Kidney epithelial cell (primary cell): ENCODE data around the gene PCBP1. TPM values are rescaled to one million over a fixed set of nuclear protein-coding genes. Genes with fewer than 3 reads are reported as not detected.
"Not testable (repeated sequence)": the region's sequence is repeated elsewhere in the genome, so short reads cannot be mapped to it uniquely, and the experiment has no call there.

ENCODE experiments used
- DNase-seq: peaks from one replicate; pipeline ENCODE4 v3.0.0-alpha.2; 2010; ENCODE audit warnings: low read depth
- H3K27me3 ChIP-seq: 2 replicates; pipeline ENCODE4 v1.6.0; 2011; ENCODE audit warnings: low read length; ENCODE audit not compliant: control insufficient read depth, insufficient read depth
- H3K36me3 ChIP-seq: 2 replicates; pipeline ENCODE4 v1.5.1; 2011; ENCODE audit warnings: low read length; ENCODE audit not compliant: control insufficient read depth, insufficient read depth
- H3K4me3 ChIP-seq: 2 replicates; pipeline ENCODE4 v1.5.1; 2011; ENCODE audit warnings: low read depth, mild to moderate bottlenecking, control low read depth, low read length
- total RNA-seq: library from RNA; depleted of rRNA; stranded (reverse); fragments of >200 nt; gene quantifications from 2 replicates; pipeline ENCODE4 v1.2.3, GENCODE V29; 2015
- TF ChIP-seq, protein P1 (sequence below): IDR thresholded peaks from 2 replicates; pipeline ENCODE4 v1.5.1; 2011; ENCODE audit warnings: mild to moderate bottlenecking, moderate library complexity, low read length, control low read depth, inconsistent platforms; ENCODE audit not compliant: insufficient read depth, poor library complexity, severe bottlenecking

The PCBP1 gene
- total RNA-seq, 1 donor from 2014 or later, result 144 TPM

DNA sequence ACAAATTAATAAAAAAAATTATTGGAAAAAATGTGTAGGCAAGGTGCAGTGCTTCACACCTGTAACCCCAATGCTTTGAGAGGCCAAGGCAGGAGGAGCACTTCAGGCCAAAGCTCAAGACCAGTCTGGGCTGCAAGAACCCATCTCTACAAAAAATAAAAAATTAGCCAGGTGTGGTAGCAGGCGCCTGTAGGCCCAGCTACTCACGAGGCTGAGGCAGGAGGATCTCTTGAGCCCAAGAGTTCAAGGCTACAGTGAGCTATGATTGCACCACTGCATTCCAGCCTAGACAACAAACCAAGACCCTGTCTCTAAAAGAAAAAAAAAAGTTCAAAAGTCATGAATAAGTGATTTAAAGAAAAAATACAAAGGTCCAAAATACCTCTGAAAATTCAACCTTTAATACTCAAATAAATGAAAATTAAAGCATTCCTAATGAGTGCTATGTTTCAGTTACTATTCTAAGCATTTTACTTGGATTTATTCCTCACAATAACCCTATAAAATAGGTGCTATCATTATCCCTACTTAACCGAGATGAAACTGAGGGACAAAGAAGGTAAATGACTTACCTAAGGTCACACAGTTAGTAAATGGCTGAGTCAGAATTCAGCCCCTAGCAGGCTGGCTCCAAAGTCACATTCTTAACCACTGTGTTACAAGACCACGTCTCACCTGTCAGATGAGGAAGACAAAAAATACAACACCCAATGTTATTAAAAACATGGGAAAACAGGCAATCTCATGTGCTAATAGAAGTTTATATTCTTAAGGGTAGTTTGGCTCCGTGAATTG, 36.4 kb upstream of the PCBP1 start:
- H3K36me3 ChIP-seq, result no peaks in the 10 kb centered on the region
- TF ChIP-seq, protein P1, sequence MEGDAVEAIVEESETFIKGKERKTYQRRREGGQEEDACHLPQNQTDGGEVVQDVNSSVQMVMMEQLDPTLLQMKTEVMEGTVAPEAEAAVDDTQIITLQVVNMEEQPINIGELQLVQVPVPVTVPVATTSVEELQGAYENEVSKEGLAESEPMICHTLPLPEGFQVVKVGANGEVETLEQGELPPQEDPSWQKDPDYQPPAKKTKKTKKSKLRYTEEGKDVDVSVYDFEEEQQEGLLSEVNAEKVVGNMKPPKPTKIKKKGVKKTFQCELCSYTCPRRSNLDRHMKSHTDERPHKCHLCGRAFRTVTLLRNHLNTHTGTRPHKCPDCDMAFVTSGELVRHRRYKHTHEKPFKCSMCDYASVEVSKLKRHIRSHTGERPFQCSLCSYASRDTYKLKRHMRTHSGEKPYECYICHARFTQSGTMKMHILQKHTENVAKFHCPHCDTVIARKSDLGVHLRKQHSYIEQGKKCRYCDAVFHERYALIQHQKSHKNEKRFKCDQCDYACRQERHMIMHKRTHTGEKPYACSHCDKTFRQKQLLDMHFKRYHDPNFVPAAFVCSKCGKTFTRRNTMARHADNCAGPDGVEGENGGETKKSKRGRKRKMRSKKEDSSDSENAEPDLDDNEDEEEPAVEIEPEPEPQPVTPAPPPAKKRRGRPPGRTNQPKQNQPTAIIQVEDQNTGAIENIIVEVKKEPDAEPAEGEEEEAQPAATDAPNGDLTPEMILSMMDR, result no peak
- no peaks in the 10 kb centered on the region for H3K27me3 ChIP-seq
- no peak for DNase-seq
- no peak overlapping the region for H3K4me3 ChIP-seq

- H3K27me3 ChIP-seq, DNase-seq, H3K36me3 ChIP-seq, H3K4me3 ChIP-seq: not testable (repeated sequence)
These were observed 32.0 kb upstream of the PCBP1 start for GRCh38 chr2:70055259-70055658.

DNA sequence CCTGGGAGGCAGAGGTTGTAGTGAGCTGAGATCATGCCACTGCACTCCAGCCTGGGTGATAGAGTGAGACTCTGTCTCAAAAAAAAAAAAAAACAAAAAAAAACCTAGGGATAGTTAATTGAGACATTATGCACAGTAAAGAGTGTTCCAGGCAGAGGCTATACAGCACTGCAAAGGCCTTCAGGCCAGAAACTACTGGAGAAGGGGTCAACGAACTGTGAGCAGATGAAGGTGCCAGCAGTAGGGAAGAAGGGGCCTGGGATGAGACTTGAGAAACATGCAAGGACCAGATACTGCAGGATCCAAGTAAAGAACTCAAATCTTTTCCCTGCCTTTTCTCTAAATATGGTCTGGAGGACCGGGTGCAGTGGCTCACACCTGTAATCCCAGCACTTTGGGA, 26.0 kb upstream of the PCBP1 start:
- Histone ChIP-seq H3K36me3 (peaks cover 3% of the 10 kb centered on the region), H3K27me3 (no peaks in the 10 kb centered on the region), H3K4me3 (no peak overlapping the region)
- TF ChIP-seq, protein P1, result no peak
- no peak for DNase-seq

DNA sequence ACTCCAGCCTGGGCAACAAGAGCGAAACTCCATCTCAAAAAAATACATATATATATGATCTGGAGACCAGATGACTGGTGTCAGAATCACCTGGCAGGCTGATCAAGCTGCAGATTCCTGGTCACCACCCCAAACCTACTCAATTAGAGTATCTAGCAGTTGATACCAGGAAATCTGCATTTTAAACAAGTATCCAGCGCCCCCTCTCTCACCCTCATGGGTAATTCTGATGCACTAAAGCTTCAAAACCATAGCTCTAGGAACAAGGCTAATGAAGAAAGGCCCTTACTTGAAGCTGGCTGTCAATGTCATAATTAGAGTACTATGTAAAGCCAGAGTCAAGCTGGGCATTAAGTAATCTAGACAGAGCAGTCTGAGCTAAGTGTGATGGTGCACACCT, 25.0 kb upstream of the PCBP1 start:
- DNase-seq, result no peak
- H3K4me3 ChIP-seq, result no peak overlapping the region
- peaks cover 3% of the 10 kb centered on the region for H3K36me3 ChIP-seq
- TF ChIP-seq, protein P1, result no peak
- H3K27me3 ChIP-seq, result no peaks in the 10 kb centered on the region

GRCh38 chr2:70068119-70068518, 19.2 kb upstream of the PCBP1 start:
- Histone ChIP-seq H3K4me3 (no peak overlapping the region), H3K36me3 (no peaks in the 10 kb centered on the region), H3K27me3 (no peaks in the 10 kb centered on the region)
- no peak for DNase-seq
- TF ChIP-seq, protein P1, result no peak

DNA sequence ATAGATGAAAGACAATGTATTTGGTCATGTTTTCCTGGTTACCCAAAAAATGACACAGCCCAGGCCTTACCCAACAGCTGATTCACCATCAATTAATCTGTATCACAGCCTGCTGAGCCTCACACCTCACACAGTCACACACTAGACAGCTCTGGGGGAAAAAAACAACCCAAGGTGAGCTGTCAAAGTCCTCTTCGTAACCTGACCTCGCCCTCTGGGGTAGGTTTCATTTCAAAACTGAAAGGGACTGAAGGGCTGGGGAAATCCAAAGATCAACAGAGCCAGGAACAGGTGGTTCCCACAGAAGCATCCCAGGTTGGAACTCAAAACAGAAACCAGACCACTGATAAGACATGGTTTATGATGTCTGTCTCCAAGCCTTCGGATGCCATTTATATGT, 18.2 kb upstream of the PCBP1 start:
- H3K36me3 ChIP-seq, result no peaks in the 10 kb centered on the region
- H3K4me3 ChIP-seq, result no peak overlapping the region
- H3K27me3 ChIP-seq, result no peaks in the 10 kb centered on the region
- no peak for DNase-seq
- TF ChIP-seq, protein P1, result no peak
